ENCODE results near the gene ITGA2. TPM values are rescaled to one million over a fixed set of nuclear protein-coding genes. Genes with fewer than 3 reads are reported as not detected.

ITGA2 gene
- total and polyA plus RNA-seq, 2 of the 8 experiments (the other 6 are each of a cell fraction or from before 2014, with no cell fraction given): 1.4 to 7.7 TPM

GRCh38 chr5:53087171-53087570 lies 98.0 kb downstream of the ITGA2 start (continued):
- TF ChIP-seq, protein P1, sequence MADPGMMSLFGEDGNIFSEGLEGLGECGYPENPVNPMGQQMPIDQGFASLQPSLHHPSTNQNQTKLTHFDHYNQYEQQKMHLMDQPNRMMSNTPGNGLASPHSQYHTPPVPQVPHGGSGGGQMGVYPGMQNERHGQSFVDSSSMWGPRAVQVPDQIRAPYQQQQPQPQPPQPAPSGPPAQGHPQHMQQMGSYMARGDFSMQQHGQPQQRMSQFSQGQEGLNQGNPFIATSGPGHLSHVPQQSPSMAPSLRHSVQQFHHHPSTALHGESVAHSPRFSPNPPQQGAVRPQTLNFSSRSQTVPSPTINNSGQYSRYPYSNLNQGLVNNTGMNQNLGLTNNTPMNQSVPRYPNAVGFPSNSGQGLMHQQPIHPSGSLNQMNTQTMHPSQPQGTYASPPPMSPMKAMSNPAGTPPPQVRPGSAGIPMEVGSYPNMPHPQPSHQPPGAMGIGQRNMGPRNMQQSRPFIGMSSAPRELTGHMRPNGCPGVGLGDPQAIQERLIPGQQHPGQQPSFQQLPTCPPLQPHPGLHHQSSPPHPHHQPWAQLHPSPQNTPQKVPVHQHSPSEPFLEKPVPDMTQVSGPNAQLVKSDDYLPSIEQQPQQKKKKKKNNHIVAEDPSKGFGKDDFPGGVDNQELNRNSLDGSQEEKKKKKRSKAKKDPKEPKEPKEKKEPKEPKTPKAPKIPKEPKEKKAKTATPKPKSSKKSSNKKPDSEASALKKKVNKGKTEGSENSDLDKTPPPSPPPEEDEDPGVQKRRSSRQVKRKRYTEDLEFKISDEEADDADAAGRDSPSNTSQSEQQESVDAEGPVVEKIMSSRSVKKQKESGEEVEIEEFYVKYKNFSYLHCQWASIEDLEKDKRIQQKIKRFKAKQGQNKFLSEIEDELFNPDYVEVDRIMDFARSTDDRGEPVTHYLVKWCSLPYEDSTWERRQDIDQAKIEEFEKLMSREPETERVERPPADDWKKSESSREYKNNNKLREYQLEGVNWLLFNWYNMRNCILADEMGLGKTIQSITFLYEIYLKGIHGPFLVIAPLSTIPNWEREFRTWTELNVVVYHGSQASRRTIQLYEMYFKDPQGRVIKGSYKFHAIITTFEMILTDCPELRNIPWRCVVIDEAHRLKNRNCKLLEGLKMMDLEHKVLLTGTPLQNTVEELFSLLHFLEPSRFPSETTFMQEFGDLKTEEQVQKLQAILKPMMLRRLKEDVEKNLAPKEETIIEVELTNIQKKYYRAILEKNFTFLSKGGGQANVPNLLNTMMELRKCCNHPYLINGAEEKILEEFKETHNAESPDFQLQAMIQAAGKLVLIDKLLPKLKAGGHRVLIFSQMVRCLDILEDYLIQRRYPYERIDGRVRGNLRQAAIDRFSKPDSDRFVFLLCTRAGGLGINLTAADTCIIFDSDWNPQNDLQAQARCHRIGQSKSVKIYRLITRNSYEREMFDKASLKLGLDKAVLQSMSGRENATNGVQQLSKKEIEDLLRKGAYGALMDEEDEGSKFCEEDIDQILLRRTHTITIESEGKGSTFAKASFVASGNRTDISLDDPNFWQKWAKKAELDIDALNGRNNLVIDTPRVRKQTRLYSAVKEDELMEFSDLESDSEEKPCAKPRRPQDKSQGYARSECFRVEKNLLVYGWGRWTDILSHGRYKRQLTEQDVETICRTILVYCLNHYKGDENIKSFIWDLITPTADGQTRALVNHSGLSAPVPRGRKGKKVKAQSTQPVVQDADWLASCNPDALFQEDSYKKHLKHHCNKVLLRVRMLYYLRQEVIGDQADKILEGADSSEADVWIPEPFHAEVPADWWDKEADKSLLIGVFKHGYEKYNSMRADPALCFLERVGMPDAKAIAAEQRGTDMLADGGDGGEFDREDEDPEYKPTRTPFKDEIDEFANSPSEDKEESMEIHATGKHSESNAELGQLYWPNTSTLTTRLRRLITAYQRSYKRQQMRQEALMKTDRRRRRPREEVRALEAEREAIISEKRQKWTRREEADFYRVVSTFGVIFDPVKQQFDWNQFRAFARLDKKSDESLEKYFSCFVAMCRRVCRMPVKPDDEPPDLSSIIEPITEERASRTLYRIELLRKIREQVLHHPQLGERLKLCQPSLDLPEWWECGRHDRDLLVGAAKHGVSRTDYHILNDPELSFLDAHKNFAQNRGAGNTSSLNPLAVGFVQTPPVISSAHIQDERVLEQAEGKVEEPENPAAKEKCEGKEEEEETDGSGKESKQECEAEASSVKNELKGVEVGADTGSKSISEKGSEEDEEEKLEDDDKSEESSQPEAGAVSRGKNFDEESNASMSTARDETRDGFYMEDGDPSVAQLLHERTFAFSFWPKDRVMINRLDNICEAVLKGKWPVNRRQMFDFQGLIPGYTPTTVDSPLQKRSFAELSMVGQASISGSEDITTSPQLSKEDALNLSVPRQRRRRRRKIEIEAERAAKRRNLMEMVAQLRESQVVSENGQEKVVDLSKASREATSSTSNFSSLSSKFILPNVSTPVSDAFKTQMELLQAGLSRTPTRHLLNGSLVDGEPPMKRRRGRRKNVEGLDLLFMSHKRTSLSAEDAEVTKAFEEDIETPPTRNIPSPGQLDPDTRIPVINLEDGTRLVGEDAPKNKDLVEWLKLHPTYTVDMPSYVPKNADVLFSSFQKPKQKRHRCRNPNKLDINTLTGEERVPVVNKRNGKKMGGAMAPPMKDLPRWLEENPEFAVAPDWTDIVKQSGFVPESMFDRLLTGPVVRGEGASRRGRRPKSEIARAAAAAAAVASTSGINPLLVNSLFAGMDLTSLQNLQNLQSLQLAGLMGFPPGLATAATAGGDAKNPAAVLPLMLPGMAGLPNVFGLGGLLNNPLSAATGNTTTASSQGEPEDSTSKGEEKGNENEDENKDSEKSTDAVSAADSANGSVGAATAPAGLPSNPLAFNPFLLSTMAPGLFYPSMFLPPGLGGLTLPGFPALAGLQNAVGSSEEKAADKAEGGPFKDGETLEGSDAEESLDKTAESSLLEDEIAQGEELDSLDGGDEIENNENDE (IDR thresholded peaks at IDR 0.05; ENCODE audit: insufficient replicate concordance, low read length): no peak
- no peak for TF ChIP-seq CTCF (IDR thresholded peaks at IDR 0.05; ENCODE audit: control extremely low read depth in 1 of 3, insufficient read depth in 1 of 3, low read depth in 1 of 3, low read length in 3 of 3)
- TF ChIP-seq RBBP5 (IDR thresholded peaks at IDR 0.05; ENCODE audit: borderline replicate concordance, low read depth, low read length): no peak
- no peak for TF ChIP-seq KDM4A (IDR thresholded peaks at IDR 0.05; ENCODE audit: low read depth, low read length, severe bottlenecking)
- TF ChIP-seq SIN3A (conservative IDR thresholded peaks at IDR 0.05 in 1 of 2, IDR thresholded peaks at IDR 0.05 in 1 of 2; ENCODE audit: low read depth in 1 of 2, low read length in 2 of 2): no peak
- no peak for TF ChIP-seq SAP30 (IDR thresholded peaks at IDR 0.05; ENCODE audit: insufficient read depth, insufficient replicate concordance, low read length)
- TF ChIP-seq POLR2AphosphoS5 (IDR thresholded peaks at IDR 0.05; ENCODE audit: low read depth, low read length): no peak
- no peak for TF ChIP-seq POU5F1 (IDR thresholded peaks at IDR 0.05; ENCODE audit: low read depth, low read length)

Measured in H1 (cell line).